ENCODE results near the gene C12orf43.
A peak's percentile ranks its signal among the peaks of the same experiment; 100 is the strongest.

C12orf43 gene

GRCh38 chr12:121038861-121039668, 22.8 kb upstream of the C12orf43 start, which contains the start of gene OASL:
Gene OASL (minus strand): TSS chr12:121039246. CDS start chr12:121038971, 275 bp downstream.
- no peaks in the 10 kb centered on the region for H3K9me3 ChIP-seq (ENCODE audit: severe bottlenecking)
- H3K36me3 ChIP-seq (ENCODE audit: low read depth), result no peaks in the 10 kb centered on the region
- peaks cover 21% of the 10 kb centered on the region for H3K4me1 ChIP-seq (ENCODE audit: insufficient read depth, poor library complexity, severe bottlenecking)
- peak within 1 kb of the TSS; percentile 33 for H3K4me3 ChIP-seq (ENCODE audit: severe bottlenecking)
- H3K27ac ChIP-seq (ENCODE audit: poor library complexity, severe bottlenecking), result no peak within 1 kb of the TSS
- TF ChIP-seq CTCF (IDR thresholded peaks at IDR 0.05; ENCODE audit: poor library complexity, severe bottlenecking), result no peak
- no peaks in the 10 kb centered on the region for H3K27me3 ChIP-seq (ENCODE audit: insufficient read depth, poor library complexity, severe bottlenecking)
- DNase-seq (ENCODE audit: low spot score) (no peak), ATAC-seq (ENCODE audit: low read depth) (peak; percentile 77)

GRCh38 chr12:121036810-121037326, 20.6 kb upstream of the C12orf43 start:
- peak; percentile 39; the same call in 2 of the 3 replicates for ATAC-seq (ENCODE audit: low read depth)
- H3K4me3 ChIP-seq (ENCODE audit: severe bottlenecking), result no peak overlapping the region
- peak overlapping the region; percentile 20 for H3K27ac ChIP-seq (ENCODE audit: poor library complexity, severe bottlenecking)
- peaks cover 26% of the 10 kb centered on the region for H3K4me1 ChIP-seq (ENCODE audit: insufficient read depth, poor library complexity, severe bottlenecking)
- no peaks in the 10 kb centered on the region for H3K9me3 ChIP-seq (ENCODE audit: severe bottlenecking)
- no peaks in the 10 kb centered on the region for H3K27me3 ChIP-seq (ENCODE audit: insufficient read depth, poor library complexity, severe bottlenecking)
- no peak for TF ChIP-seq CTCF (IDR thresholded peaks at IDR 0.05; ENCODE audit: poor library complexity, severe bottlenecking)
- H3K36me3 ChIP-seq (ENCODE audit: low read depth), result no peaks in the 10 kb centered on the region
- DNase-seq (ENCODE audit: low spot score), result no peak

- H3K4me3 ChIP-seq (ENCODE audit: severe bottlenecking), result no peak overlapping the region
- no peak for TF ChIP-seq CTCF (IDR thresholded peaks at IDR 0.05; ENCODE audit: poor library complexity, severe bottlenecking)
- H3K9me3 ChIP-seq (ENCODE audit: severe bottlenecking), result no peaks in the 10 kb centered on the region
- DNase-seq (ENCODE audit: low spot score) (no peak), ATAC-seq (ENCODE audit: low read depth) (no peak)
- no peaks in the 10 kb centered on the region for H3K27me3 ChIP-seq (ENCODE audit: insufficient read depth, poor library complexity, severe bottlenecking)
- peaks cover 26% of the 10 kb centered on the region for H3K4me1 ChIP-seq (ENCODE audit: insufficient read depth, poor library complexity, severe bottlenecking)
- peak overlapping the region; percentile 73 for H3K27ac ChIP-seq (ENCODE audit: poor library complexity, severe bottlenecking)
- H3K36me3 ChIP-seq (ENCODE audit: low read depth), result no peaks in the 10 kb centered on the region
These were observed 18.5 kb upstream of the C12orf43 start for GRCh38 chr12:121034616-121035305.

GRCh38 chr12:121033625-121034349, 17.5 kb upstream of the C12orf43 start:
- TF ChIP-seq CTCF (IDR thresholded peaks at IDR 0.05; ENCODE audit: poor library complexity, severe bottlenecking), result no peak
- Histone ChIP-seq H3K36me3 (ENCODE audit: low read depth) (no peaks in the 10 kb centered on the region), H3K9me3 (ENCODE audit: severe bottlenecking) (no peaks in the 10 kb centered on the region), H3K4me1 (ENCODE audit: insufficient read depth, poor library complexity, severe bottlenecking) (peaks cover 26% of the 10 kb centered on the region), H3K4me3 (ENCODE audit: severe bottlenecking) (no peak overlapping the region), H3K27me3 (ENCODE audit: insufficient read depth, poor library complexity, severe bottlenecking) (no peaks in the 10 kb centered on the region), H3K27ac (ENCODE audit: poor library complexity, severe bottlenecking) (peak overlapping the region; percentile 73)
- DNase-seq (ENCODE audit: low spot score) (no peak), ATAC-seq (ENCODE audit: low read depth) (peak; percentile 90)
